HG03097 (cell line): ENCODE data around the gene CTNND2.
"Not testable (repeated sequence)": the region's sequence is repeated elsewhere in the genome, so short reads cannot be mapped to it uniquely, and the experiment has no call there.

Source experiments
- ATAC-seq: cut with Tn5 transposase; IDR thresholded peaks from one replicate; pipeline ENCODE4 v1.9.1; 2021; ENCODE audit not compliant: unreplicated experiment, low FRiP score

Gene CTNND2

GRCh38 chr5:11878814-11879213, 25.4 kb downstream of the CTNND2 start:
- no peak for ATAC-seq

GRCh38 chr5:11873587-11873986, 30.7 kb downstream of the CTNND2 start:
- ATAC-seq, result no peak

- no peak for ATAC-seq
These were observed 35.0 kb downstream of the CTNND2 start for GRCh38 chr5:11869203-11869602.

DNA sequence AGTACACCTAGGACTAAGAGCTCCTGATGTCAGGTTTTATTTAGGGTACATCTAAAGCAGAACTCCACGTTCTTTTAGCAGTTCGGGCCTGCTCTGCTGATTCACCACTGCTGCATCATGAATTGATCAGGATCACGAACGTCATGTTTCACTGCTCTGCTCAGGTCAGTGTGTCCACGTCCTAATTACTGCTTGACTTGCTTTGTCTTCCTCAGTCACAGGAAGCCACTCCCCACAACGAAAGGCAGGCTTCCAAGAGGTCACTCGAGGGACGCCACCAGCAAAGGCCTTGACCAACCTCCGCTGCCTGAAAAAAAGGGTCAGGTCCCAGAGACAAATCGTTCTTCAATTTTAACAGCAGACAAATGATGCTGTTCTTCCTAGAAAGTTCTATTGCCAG, 40.3 kb downstream of the CTNND2 start:
- ATAC-seq, result no peak

GRCh38 chr5:11857391-11857790, 46.9 kb downstream of the CTNND2 start:
- no peak for ATAC-seq

GRCh38 chr5:11854936-11855335, 49.3 kb downstream of the CTNND2 start:
- ATAC-seq, result no peak

DNA sequence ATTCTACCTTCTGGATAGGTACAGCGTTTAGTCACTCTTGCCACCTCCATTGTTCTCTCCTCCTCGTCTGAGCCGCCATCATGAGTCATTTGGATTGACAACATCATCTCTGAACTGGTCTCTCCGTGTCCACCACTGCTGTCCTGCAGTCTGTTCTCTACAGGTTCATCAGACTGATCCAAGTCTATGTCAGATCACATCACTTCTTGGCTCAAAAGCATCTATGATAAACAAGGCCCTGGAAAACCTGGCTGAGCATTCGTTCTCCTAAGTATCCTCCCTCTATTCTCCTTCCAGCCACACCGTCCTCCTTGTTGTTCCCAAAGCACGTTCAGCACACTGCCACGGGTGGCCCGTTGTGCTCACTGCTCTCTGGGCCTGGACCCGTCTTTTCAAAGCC, 50.5 kb downstream of the CTNND2 start:
- no peak for ATAC-seq

- no peak for ATAC-seq
These were observed 51.1 kb downstream of the CTNND2 start for GRCh38 chr5:11853140-11853539.

DNA sequence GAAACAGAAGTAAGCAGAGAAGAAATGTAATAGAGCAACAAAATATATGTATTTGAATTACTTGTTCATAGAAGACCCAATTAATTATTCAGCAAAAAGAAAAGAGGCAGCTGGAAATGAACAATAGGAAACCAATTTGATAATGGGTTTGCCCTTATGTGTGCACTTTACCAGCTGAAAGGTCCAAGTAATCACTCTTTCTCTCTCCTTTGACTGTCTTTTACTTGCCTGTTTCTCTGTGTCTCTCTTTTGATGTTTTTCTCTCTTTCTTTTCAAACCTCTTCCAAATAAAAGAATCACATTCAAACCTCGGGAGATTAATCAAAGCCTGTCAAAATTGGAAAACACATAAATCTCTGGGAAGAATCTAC, 51.5 kb downstream of the CTNND2 start:
- no peak for ATAC-seq

- no peak for ATAC-seq
These were observed 52.1 kb downstream of the CTNND2 start for GRCh38 chr5:11851965-11852716.

GRCh38 chr5:11851416-11851815, 52.8 kb downstream of the CTNND2 start:
- ATAC-seq, result no peak

DNA sequence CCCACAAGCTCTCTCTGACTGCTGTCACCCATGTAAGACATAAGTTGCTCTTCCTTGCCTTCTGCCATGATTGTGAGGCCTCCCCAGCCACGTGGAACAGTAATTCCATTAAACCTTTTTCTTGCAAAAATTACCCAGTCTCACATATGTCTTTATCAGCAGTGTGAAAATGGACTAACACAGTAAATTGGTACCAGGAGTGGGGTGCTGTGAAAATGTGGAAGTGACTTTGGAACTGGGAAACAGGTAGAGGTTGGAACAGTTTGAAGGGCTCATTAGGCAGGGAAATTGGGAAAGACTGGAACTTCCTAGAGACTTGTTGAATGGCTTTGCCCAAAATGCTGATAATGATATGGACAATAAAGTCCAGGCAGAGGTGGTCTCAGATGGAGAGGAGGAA, 75.7 kb downstream of the CTNND2 start:
- ATAC-seq, result not testable (repeated sequence)

DNA sequence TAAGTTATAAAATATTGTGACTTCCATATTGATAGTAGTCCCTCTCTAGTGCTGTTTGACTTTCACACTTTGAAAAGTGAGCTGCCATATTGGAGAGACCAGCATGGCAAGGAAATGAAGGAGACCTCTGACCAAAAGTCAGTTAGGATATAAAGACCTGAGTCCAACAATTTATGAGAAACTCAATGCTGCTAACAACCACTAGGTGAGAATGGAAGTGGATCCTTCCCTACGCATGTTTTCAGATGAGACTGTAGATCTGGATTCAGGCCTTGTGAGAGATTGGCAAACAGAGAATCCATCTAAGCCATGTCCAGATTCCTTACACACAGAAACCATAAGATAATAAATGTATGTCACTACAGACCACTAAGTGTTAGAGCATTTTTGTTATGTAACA, 81.6 kb downstream of the CTNND2 start:
- no peak for ATAC-seq

GRCh38 chr5:11815916-11816315, 88.3 kb downstream of the CTNND2 start:
- no peak for ATAC-seq

GRCh38 chr5:11815481-11815880, 88.8 kb downstream of the CTNND2 start:
- no peak for ATAC-seq

- no peak for ATAC-seq
These were observed 89.9 kb downstream of the CTNND2 start for GRCh38 chr5:11814373-11814772.

DNA sequence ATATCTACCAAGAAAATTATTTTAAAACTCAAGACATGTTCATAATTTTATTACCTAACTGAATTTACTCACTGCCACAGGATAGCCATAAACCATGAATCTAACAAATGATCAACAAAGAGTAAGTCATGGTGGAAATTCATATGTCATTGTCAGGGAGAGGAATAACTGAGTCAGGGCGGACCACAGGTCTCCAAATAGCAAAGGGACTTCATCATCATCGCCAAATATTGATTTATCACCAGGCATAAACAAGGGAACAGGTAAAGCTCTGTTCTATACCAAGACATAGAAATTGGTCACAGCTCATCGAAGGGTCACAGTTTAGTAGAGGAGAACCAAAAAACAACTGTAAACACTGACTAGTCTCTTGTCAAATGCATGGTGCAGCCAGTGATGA, 94.8 kb downstream of the CTNND2 start:
- ATAC-seq, result no peak

DNA sequence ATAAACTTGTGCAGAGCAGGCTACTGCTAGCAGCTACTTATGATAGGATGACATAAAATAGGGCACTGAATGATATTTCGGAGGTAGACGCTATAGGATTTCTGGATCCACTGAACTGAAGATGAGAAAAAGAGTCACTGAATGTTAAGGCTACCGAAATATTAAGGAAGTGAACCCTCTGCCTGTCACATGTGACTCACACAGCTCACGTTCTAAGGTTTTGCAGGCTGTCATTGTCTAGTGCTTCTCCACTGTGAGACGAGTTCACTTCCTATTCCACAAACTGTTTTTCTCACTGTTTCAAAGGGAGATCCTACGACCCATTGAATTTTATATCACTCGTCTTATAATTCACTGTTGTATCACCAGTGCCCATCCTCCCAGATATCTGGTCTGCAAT, 100.8 kb downstream of the CTNND2 start:
- no peak for ATAC-seq

GRCh38 chr5:11801061-11801460, 103.2 kb downstream of the CTNND2 start:
- no peak for ATAC-seq

DNA sequence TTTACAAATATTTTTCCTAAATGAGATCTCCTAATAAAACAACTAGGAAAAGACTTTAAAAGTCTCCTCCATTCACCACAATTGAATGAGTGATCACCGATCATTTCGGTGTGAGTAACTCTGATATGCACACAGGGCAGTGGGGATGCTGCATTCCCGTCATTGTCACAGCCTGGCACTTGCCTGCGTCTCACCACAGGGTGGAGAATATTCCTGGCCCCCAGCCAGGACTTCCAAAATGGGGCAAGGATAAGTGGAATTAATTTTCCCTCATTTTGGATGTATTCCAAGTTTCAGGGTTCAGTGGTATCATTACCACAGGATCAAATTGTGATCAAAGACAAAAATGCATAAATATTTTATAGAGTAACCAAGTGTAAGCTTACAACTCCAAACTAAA, 107.1 kb downstream of the CTNND2 start:
- ATAC-seq, result no peak

GRCh38 chr5:11793396-11793795, 110.8 kb downstream of the CTNND2 start:
- no peak for ATAC-seq

- ATAC-seq, result no peak
These were observed 111.6 kb downstream of the CTNND2 start for GRCh38 chr5:11792621-11793020.

- ATAC-seq, result no peak
These were observed 112.5 kb downstream of the CTNND2 start for GRCh38 chr5:11791792-11792191.
